ENCODE data around the gene INPP5K.
"Not testable (repeated sequence)": the region's sequence is repeated elsewhere in the genome, so short reads cannot be mapped to it uniquely, and the experiment has no call there.

INPP5K gene

DNA sequence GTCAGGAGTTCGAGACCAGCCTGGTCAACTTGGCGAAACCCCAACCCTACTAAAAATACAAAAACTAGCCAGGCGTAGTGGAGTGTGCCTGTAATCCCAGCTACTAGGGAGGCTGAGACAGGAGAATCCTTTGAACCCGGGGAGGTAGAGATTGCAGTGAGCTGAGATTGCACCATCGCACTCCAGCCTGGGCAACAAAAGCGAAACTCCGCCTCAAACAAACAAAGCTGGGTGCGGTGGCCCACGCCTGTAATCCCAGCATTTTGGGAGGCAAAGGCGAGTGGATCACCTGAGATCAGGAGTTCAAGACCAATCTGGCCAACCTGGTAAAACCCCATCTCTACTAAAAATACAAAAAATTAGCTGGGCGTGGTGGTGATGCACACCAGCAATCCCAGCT lies 62.7 kb downstream of the INPP5K start:
- Mint-ChIP-seq H3K4me1 (peaks cover 59% of the 10 kb centered on the region), H3K4me3 (peak overlapping the region; percentile 45 to 60), H3K27ac (peak overlapping the region in 1 of 2 donors; percentile 91), H3K27me3 (peaks cover 13% of the 10 kb centered on the region)
- not testable (repeated sequence) for ATAC-seq, DNase-seq, H3K9me3 Mint-ChIP-seq

DNA sequence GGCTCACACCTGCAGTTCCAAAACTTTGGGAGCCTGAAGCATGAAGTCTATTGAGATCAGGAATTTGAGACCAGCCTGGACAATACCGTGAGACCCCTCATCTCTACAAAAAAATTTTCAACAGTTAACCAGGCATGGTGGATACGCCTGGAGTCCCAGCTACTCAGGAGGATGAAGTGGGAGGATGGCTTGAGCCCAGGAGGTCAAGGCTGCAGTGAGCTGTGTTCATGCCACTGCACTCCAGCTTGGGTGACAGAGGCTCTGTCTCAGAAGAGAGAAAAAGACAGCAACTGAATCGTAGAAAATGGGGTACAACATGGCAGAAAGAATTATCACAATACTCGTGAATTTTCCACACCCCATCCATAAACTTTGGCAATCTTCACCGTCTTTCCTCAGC lies 63.6 kb downstream of the INPP5K start:
- peaks cover 63% of the 10 kb centered on the region for H3K4me1 Mint-ChIP-seq
- no peaks in the 10 kb centered on the region for H3K9me3 Mint-ChIP-seq
- peaks cover 10% of the 10 kb centered on the region for H3K27me3 Mint-ChIP-seq
- no peak for DNase-seq
- no peak overlapping the region for H3K27ac Mint-ChIP-seq
- ATAC-seq, result no peak
- no peak overlapping the region for H3K4me3 Mint-ChIP-seq

DNA sequence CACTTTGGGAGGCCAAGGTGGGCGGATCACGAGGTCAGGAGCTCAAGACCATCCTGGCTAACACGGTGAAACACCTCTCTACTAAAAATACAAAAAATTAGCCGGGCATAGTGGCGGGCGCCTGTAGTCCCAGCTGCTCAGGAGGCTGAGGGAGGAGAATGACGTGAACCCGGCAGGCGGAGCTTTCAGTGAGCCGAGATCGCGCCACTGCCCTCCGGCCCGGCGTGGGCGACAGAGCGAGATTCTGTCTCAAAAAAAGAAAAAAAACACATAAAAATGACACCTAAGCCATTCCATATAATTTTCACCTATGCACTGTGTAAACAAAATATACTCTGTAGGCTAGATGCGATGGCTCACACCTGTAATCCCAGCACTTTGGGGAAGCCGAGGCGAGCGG lies 66.2 kb downstream of the INPP5K start:
- peaks cover 62% of the 10 kb centered on the region for H3K4me1 Mint-ChIP-seq
- not testable (repeated sequence) for DNase-seq, H3K27ac Mint-ChIP-seq, H3K9me3 Mint-ChIP-seq, ATAC-seq, H3K27me3 Mint-ChIP-seq, H3K4me3 Mint-ChIP-seq

DNA sequence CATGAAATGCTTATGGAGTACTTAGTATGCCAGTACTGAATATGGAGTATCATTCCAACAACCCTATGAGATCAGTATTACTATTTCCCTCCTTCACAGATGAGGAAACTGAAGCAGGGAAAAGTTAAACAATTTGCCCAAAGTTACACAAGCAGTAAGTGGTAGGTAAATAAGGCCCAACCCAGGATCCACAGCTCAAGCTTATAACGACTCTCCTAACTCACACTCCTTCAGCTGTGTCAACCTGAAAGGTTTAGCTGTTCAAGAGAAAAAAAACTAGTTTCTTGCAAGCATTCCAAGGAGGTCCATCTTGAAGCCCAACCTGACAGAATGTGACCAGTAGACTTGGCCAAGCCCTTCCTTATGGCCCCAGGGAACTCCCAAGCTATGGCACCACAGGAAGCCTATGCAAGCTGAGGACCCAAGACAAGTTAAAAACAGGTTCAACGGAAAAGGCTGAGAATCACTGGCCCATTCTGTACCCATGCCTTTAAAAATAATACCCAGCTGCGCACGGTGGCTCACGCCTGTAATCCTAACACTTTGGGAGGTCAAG lies 66.9 kb downstream of the INPP5K start:
- peaks cover 55% of the 10 kb centered on the region for H3K4me1 Mint-ChIP-seq
- H3K27ac Mint-ChIP-seq, result no peak overlapping the region

DNA sequence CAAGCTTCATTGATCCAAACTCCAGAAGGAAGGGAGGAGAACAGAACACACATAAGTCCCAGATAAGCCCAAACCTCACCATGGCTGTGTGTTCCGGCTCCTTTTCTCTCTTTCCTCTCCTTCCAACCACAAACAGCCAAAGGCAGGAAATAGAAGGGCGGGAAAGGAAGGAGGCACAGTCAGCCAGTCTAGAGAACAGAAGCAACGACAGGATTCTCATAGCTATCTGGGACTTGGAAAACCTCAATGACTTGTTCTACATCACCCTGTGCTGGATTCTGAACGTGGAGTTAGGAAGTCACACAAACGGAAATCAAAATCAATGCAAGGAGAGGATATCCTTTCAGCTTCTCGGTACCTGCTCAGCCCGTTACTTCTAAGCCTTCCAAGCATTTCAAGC lies 69.4 kb downstream of the INPP5K start:
- no peak for ATAC-seq
- no peaks in the 10 kb centered on the region for H3K9me3 Mint-ChIP-seq
- peaks cover 30% of the 10 kb centered on the region for H3K4me1 Mint-ChIP-seq
- no peak overlapping the region for H3K4me3 Mint-ChIP-seq
- H3K27me3 Mint-ChIP-seq, result no peaks in the 10 kb centered on the region
- no peak for DNase-seq
- H3K27ac Mint-ChIP-seq, result peak overlapping the region in 1 of 2 donors; percentile 54

More for the DNA sequence above, 66.9 kb downstream of the INPP5K start:
- ATAC-seq, result no peak
- no peak for DNase-seq
- no peaks in the 10 kb centered on the region for H3K27me3 Mint-ChIP-seq
- no peak overlapping the region for H3K4me3 Mint-ChIP-seq
- H3K9me3 Mint-ChIP-seq, result no peaks in the 10 kb centered on the region

DNA sequence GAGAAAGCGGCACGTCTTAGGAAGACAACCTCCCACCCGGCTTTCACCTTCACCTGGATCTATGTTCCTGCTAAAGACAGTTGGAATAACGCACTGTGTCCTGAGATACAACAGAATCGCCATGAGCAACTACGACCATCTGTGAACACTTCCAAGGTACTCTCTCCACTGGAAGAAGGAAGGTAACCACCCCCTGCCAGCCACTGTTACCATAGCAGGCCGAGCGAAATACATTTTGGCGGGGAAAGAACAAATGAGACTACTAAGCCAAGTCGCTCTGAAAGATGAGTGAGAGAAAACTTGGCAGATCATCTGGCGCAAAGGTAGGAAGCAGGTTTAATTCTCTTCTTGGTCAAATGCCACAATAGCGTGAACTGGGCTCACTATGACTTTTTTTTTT lies 70.2 kb downstream of the INPP5K start:
- no peak overlapping the region for H3K27ac Mint-ChIP-seq
- no peak for DNase-seq
- H3K4me1 Mint-ChIP-seq, result peaks cover 30% of the 10 kb centered on the region
- ATAC-seq, result no peak
- H3K27me3 Mint-ChIP-seq, result no peaks in the 10 kb centered on the region
- H3K9me3 Mint-ChIP-seq, result no peaks in the 10 kb centered on the region
- H3K4me3 Mint-ChIP-seq, result no peak overlapping the region

DNA sequence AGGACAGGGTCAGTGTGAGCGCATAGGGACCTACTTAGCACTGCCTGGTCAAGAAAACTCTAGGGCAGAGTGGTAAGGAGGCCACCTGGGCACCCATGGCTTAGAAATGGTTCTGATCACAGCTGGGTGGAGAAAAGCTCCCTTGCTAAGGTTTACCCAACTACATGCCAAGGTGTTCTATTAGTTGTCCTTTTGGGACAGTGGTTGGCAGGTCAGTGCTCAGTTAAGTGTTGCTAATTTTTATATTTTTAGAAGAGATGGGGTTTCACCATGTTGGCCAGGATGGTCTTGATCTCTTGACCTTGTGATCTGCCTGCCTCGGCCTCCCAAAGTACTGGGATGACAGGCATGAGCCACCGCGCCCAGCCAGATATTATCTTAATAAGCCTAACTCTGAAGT lies 70.7 kb downstream of the INPP5K start:
- not testable (repeated sequence) for H3K27me3 Mint-ChIP-seq, H3K4me3 Mint-ChIP-seq, ATAC-seq, H3K9me3 Mint-ChIP-seq, DNase-seq
- peaks cover 30% of the 10 kb centered on the region for H3K4me1 Mint-ChIP-seq
- peak overlapping the region in 1 of 2 donors; percentile 34 for H3K27ac Mint-ChIP-seq
